Osteocyte (in vitro differentiated cells): Measurements from ENCODE around the gene FTO. TPM values are rescaled to one million over a fixed set of nuclear protein-coding genes. Genes with fewer than 3 reads are reported as not detected.

Experiments
- DNase-seq: peaks from one replicate; pipeline ENCODE4 v3.0.0; 2021; ENCODE audit warnings: mixed read lengths; ENCODE audit not compliant: unreplicated experiment; ENCODE audit errors: extremely low spot score
- H3K27ac Mint-ChIP-seq: one replicate; pipeline ENCODE4 v1.8.0; 2021; ENCODE audit warnings: mild to moderate bottlenecking, mixed read lengths; ENCODE audit not compliant: unreplicated experiment
- H3K27me3 Mint-ChIP-seq: one replicate; pipeline ENCODE4 v1.8.0; 2021; ENCODE audit warnings: mixed read lengths; ENCODE audit not compliant: unreplicated experiment
- H3K36me3 Mint-ChIP-seq: one replicate; pipeline ENCODE4 v1.8.0; 2021; ENCODE audit warnings: mixed read lengths; ENCODE audit not compliant: unreplicated experiment
- H3K4me1 Mint-ChIP-seq: one replicate; pipeline ENCODE4 v1.8.0; 2021; ENCODE audit warnings: mixed read lengths; ENCODE audit not compliant: unreplicated experiment
- H3K4me3 Mint-ChIP-seq: one replicate; pipeline ENCODE4 v1.8.0; 2021; ENCODE audit warnings: mild to moderate bottlenecking, moderate library complexity, mixed read lengths; ENCODE audit not compliant: unreplicated experiment
- H3K9me3 Mint-ChIP-seq: one replicate; pipeline ENCODE4 v1.8.0; 2021; ENCODE audit warnings: mixed read lengths; ENCODE audit not compliant: unreplicated experiment
- CTCF ChIP-seq: fragments of 200-600 bp; sonication (generic); IDR thresholded peaks from 2 replicates; pipeline ENCODE4 v1.5.0; 2021; ENCODE audit warnings: antibody characterized with exemption, mild to moderate bottlenecking, moderate library complexity
- total RNA-seq: library from RNA; stranded (reverse); gene quantifications from 2 replicates; pipeline ENCODE4 v1.2.1, GENCODE V29; 2021

The FTO gene
- total RNA-seq, 1 donor from 2014 or later, result 108 TPM

- Mint-ChIP-seq H3K9me3 (no peaks in the 10 kb centered on the region), H3K27me3 (no peaks in the 10 kb centered on the region), H3K4me3 (no peak overlapping the region), H3K36me3 (peaks cover 14% of the 10 kb centered on the region), H3K4me1 (peaks cover 7% of the 10 kb centered on the region), H3K27ac (no peak overlapping the region)
- TF ChIP-seq CTCF, result no peak
- no peak for DNase-seq
These were observed 122.7 kb downstream of the FTO start for GRCh38 chr16:53826658-53827057.

- Mint-ChIP-seq H3K4me3 (no peak overlapping the region), H3K27ac (no peak overlapping the region)
- TF ChIP-seq CTCF, result no peak
These were observed 123.8 kb downstream of the FTO start for GRCh38 chr16:53827741-53828140.

GRCh38 chr16:53829186-53829747 lies 125.3 kb downstream of the FTO start:
- Mint-ChIP-seq H3K27me3 (no peaks in the 10 kb centered on the region), H3K36me3 (peaks cover 16% of the 10 kb centered on the region), H3K4me3 (no peak overlapping the region), H3K27ac (no peak overlapping the region), H3K9me3 (peaks cover 3% of the 10 kb centered on the region), H3K4me1 (no peaks in the 10 kb centered on the region)
- no peak for TF ChIP-seq CTCF
- no peak for DNase-seq

More at GRCh38 chr16:53827741-53828140, 123.8 kb downstream of the FTO start:
- no peaks in the 10 kb centered on the region for H3K9me3 Mint-ChIP-seq
- peaks cover 14% of the 10 kb centered on the region for H3K36me3 Mint-ChIP-seq
- no peaks in the 10 kb centered on the region for H3K4me1 Mint-ChIP-seq
- DNase-seq, result no peak
- H3K27me3 Mint-ChIP-seq, result no peaks in the 10 kb centered on the region

GRCh38 chr16:53832896-53833544 lies 129.1 kb downstream of the FTO start:
- no peak for DNase-seq
- H3K9me3 Mint-ChIP-seq, result peaks cover 11% of the 10 kb centered on the region
- H3K4me1 Mint-ChIP-seq, result peaks cover 14% of the 10 kb centered on the region
- H3K4me3 Mint-ChIP-seq, result no peak overlapping the region
- no peaks in the 10 kb centered on the region for H3K27me3 Mint-ChIP-seq
- no peak overlapping the region for H3K27ac Mint-ChIP-seq
- no peak for TF ChIP-seq CTCF
- H3K36me3 Mint-ChIP-seq, result peaks cover 10% of the 10 kb centered on the region

- Mint-ChIP-seq H3K36me3 (peaks cover 2% of the 10 kb centered on the region), H3K4me1 (peaks cover 18% of the 10 kb centered on the region), H3K9me3 (peaks cover 11% of the 10 kb centered on the region), H3K27me3 (no peaks in the 10 kb centered on the region), H3K4me3 (no peak overlapping the region), H3K27ac (no peak overlapping the region)
- no peak for DNase-seq
- TF ChIP-seq CTCF, result no peak
These were observed 132.2 kb downstream of the FTO start for GRCh38 chr16:53836142-53836541.
